Liver (tissue), 9 donors: ENCODE results near the gene ROBO4. TPM values are rescaled to one million over a fixed set of nuclear protein-coding genes. Genes with fewer than 3 reads are reported as not detected.

ENCODE experiments used
- DNase-seq: peaks from one replicate; pipeline ENCODE4 v3.0.0-alpha.2; 2017; ENCODE audit warnings: low spot score
- H3K27ac ChIP-seq, 2 donors: one replicate each; pipeline ENCODE4 v1.7.0; 2013; ENCODE audit warnings: inconsistent platforms in 2 of 2, low read length in 2 of 2, control low read depth in 1 of 2, low read depth in 1 of 2, mild to moderate bottlenecking in 1 of 2
- H3K27me3 ChIP-seq, 4 donors: one replicate each; pipeline versions ENCODE4 v1.6.1 to v1.7.0; 2013; ENCODE audit warnings: low read length in 3 of 4, inconsistent platforms in 1 of 4, mild to moderate bottlenecking in 1 of 4, moderate library complexity in 1 of 4; ENCODE audit not compliant: control insufficient read depth in 4 of 4, insufficient read depth in 4 of 4
- H3K36me3 ChIP-seq, 4 donors: one replicate each; pipeline versions ENCODE4 v1.6.1 to v1.7.0; 2013; ENCODE audit warnings: low read length in 3 of 4, mild to moderate bottlenecking in 3 of 4, low read depth in 1 of 4, moderate library complexity in 1 of 4; ENCODE audit not compliant: control insufficient read depth in 4 of 4, insufficient read depth in 3 of 4
- H3K4me1 ChIP-seq, 4 donors: one replicate each; pipeline versions ENCODE4 v1.6.1 to v1.7.0; 2013; ENCODE audit warnings: low read length in 3 of 4, mild to moderate bottlenecking in 3 of 4, moderate library complexity in 1 of 4; ENCODE audit not compliant: control insufficient read depth in 4 of 4, insufficient read depth in 4 of 4
- H3K4me3 ChIP-seq, 3 donors: one replicate each; pipeline versions ENCODE4 v1.6.1 to v1.7.0; 2013; ENCODE audit warnings: low read length in 3 of 3, control low read depth in 1 of 3, low read depth in 1 of 3, mild to moderate bottlenecking in 1 of 3
- H3K9ac ChIP-seq, 2 donors: one replicate each; pipeline ENCODE4 v1.7.0; 2013; ENCODE audit warnings: low read length in 2 of 2, mild to moderate bottlenecking in 2 of 2, moderate library complexity in 2 of 2, control low read depth in 1 of 2, low read depth in 1 of 2
- H3K9me3 ChIP-seq, 4 donors: one replicate each; pipeline versions ENCODE4 v1.6.1 to v1.7.0; 2013; ENCODE audit warnings: low read length in 3 of 4; ENCODE audit not compliant: control insufficient read depth in 4 of 4
- ATF3 ChIP-seq: IDR thresholded peaks from 2 replicates; pipeline ENCODE4 v1.6.1; 2016; ENCODE audit warnings: antibody characterized with exemption
- CTCF ChIP-seq: fragments of 150-350 bp; IDR thresholded peaks from 2 replicates; pipeline ENCODE4 v1.5.1; 2017; ENCODE audit warnings: improper control_type of control experiment, low read depth, low read length; ENCODE audit not compliant: missing input control
- EGR1 ChIP-seq, 2 donors: IDR thresholded peaks; 2 replicates each; pipeline ENCODE4 v1.6.1; 2016 to 2018; ENCODE audit warnings: antibody characterized with exemption in 2 of 2, low read depth in 2 of 2
- FOXA1 ChIP-seq: IDR thresholded peaks from 2 replicates; pipeline ENCODE4 v1.6.1; 2016; ENCODE audit warnings: antibody characterized with exemption
- FOXA2 ChIP-seq: IDR thresholded peaks from 2 replicates; pipeline ENCODE4 v1.6.1; 2016; ENCODE audit warnings: antibody characterized with exemption
- GABPA ChIP-seq, 2 donors: IDR thresholded peaks in 1 of 2; conservative IDR thresholded peaks in 1 of 2; 2 replicates each; pipeline ENCODE4 v1.6.1; 2016; ENCODE audit warnings: antibody characterized with exemption in 2 of 2, mild to moderate bottlenecking in 1 of 2, moderate library complexity in 1 of 2
- HNF4A ChIP-seq, 2 donors: conservative IDR thresholded peaks; 2 replicates each; pipeline ENCODE4 v1.6.1; 2016; ENCODE audit warnings: antibody characterized with exemption in 2 of 2, mild to moderate bottlenecking in 2 of 2
- HNF4G ChIP-seq: IDR thresholded peaks from 2 replicates; pipeline ENCODE4 v1.6.1; 2016; ENCODE audit warnings: antibody characterized with exemption
- JUND ChIP-seq, 2 donors: IDR thresholded peaks; 2 replicates each; pipeline ENCODE4 v1.6.1; 2016; ENCODE audit warnings: antibody characterized with exemption in 2 of 2
- MAX ChIP-seq: IDR thresholded peaks from 2 replicates; pipeline ENCODE4 v1.6.1; 2016; ENCODE audit warnings: antibody characterized with exemption
- NR2F2 ChIP-seq: IDR thresholded peaks from 2 replicates; pipeline ENCODE4 v1.6.1; 2016; ENCODE audit warnings: antibody characterized with exemption
- RAD21 ChIP-seq, 2 donors: IDR thresholded peaks; 2 replicates each; pipeline ENCODE4 v1.6.1; 2016; ENCODE audit warnings: antibody characterized with exemption in 2 of 2, mild to moderate bottlenecking in 2 of 2
- REST ChIP-seq: IDR thresholded peaks from 2 replicates; pipeline ENCODE4 v1.6.1; 2016; ENCODE audit warnings: antibody characterized with exemption, mild to moderate bottlenecking
- RXRA ChIP-seq, 2 donors: IDR thresholded peaks; 2 replicates each; pipeline ENCODE4 v1.6.1; 2017 to 2018; ENCODE audit warnings: antibody characterized with exemption in 2 of 2, mild to moderate bottlenecking in 1 of 2
- SP1 ChIP-seq: IDR thresholded peaks from 2 replicates; pipeline ENCODE4 v1.6.1; 2018; ENCODE audit warnings: antibody characterized with exemption, mild to moderate bottlenecking
- TAF1 ChIP-seq: conservative IDR thresholded peaks from 2 replicates; pipeline ENCODE4 v1.6.1; 2016; ENCODE audit warnings: antibody characterized with exemption, mild to moderate bottlenecking
- YY1 ChIP-seq: IDR thresholded peaks from 2 replicates; pipeline ENCODE4 v1.6.1; 2016; ENCODE audit warnings: antibody characterized with exemption, mild to moderate bottlenecking
- ZBTB33 ChIP-seq: IDR thresholded peaks from 2 replicates; pipeline ENCODE4 v1.6.1; 2016; ENCODE audit warnings: antibody characterized with exemption
- WGBS: extraction: QIAGEN DNeasy Blood & Tissue Kit; methylation state at CpG from one replicate; pipeline ENCODE4 v1.1.7; 2013; 5-methylcytosine and 5-hydroxymethylcytosine counted together
- polyA plus RNA-seq, 2 donors: library from polyadenylated mRNA; stranded (reverse) in 1 of 2; unstranded in 1 of 2; fragments of 200-250 nt in 1 of 2; fragments of >200 nt in 1 of 2; fragmentation: Nextera tagmentation in 1 of 2; extraction: Ambion mirVana in 1 of 2; gene quantifications; one replicate each; pipeline versions ENCODE4 v1.2.1 to v1.2.3, GENCODE V29; 2013 to 2015
- total RNA-seq, 2 donors: library from RNA; depleted of rRNA; stranded (reverse); fragments of >200 nt; gene quantifications; one replicate each; pipeline ENCODE4 v1.2.3, GENCODE V29; 2014
- donor health status: healthy.
- donor health status: healthy.
- donor health status: healthy.
- donor health status: healthy.
- donor health status: healthy.

ROBO4 gene
- total and polyA plus RNA-seq, 4 donors = 2.5 to 17.2 (median 7.6) TPM

- WGBS = 94% methylated on average over 11 of the region's 11 CpGs
- H3K27me3 ChIP-seq = no peaks in the 10 kb centered on the region
- DNase-seq = no peak
- H3K9ac ChIP-seq = no peak overlapping the region
- no peak overlapping the region for H3K27ac ChIP-seq
- H3K9me3 ChIP-seq = no peaks in the 10 kb centered on the region
- H3K36me3 ChIP-seq = no peaks in the 10 kb centered on the region
- H3K4me3 ChIP-seq = no peak overlapping the region
- peaks cover 0 to 26% (median 18%) of the 10 kb centered on the region in 4 donors for H3K4me1 ChIP-seq
- no peak for TF ChIP-seq NR2F2
- no peak for TF ChIP-seq GABPA (IDR thresholded peaks at IDR 0.05 in 1 of 2, conservative IDR thresholded peaks at IDR 0.05 in 1 of 2)
- TF ChIP-seq RAD21 (IDR thresholded peaks at IDR 0.05) = no peak
- TF ChIP-seq JUND (IDR thresholded peaks at IDR 0.05) = no peak
- no peak for TF ChIP-seq CTCF
- TF ChIP-seq MAX = no peak
- TF ChIP-seq SP1 = no peak
- TF ChIP-seq TAF1 = no peak
- TF ChIP-seq ATF3 = no peak
- TF ChIP-seq EGR1 (IDR thresholded peaks at IDR 0.05; ENCODE audit: low read depth in 2 of 2) = no peak
- no peak for TF ChIP-seq ZBTB33
- no peak for TF ChIP-seq HNF4G
- no peak for TF ChIP-seq RXRA (IDR thresholded peaks at IDR 0.05)
- no peak for TF ChIP-seq FOXA1
- TF ChIP-seq HNF4A (conservative IDR thresholded peaks at IDR 0.05) = no peak
- TF ChIP-seq YY1 = no peak
- TF ChIP-seq REST = no peak
- TF ChIP-seq FOXA2 = no peak
These were observed 18.7 kb downstream of the ROBO4 start for GRCh38 chr11:124878759-124879492.
